OCI-LY7 (cell line): ENCODE measurements around the gene TECTB. TPM values are rescaled to one million over a fixed set of nuclear protein-coding genes. Genes with fewer than 3 reads are reported as not detected.

Experiments
- BruUV-seq: library from RNA; stranded (reverse); fragments of 400-500 nt; replicated peaks from 2 replicates; lab custom pipeline; 2021; lab: Mats Ljungman, UMichigan
- CTCF ChIA-PET: fragments of 300-600 bp; sonication (Branson Sonifier 250); formaldehyde crosslinking; loops from one replicate; lab custom pipeline; 2022; ENCODE audit warnings: antibody characterized with exemption; ENCODE audit not compliant: unreplicated experiment; lab: Charles Lee
- POLR2A ChIA-PET: fragments of 300-600 bp; sonication (Branson Sonifier 250); formaldehyde crosslinking; loops from one replicate; lab custom pipeline; 2022; ENCODE audit warnings: antibody characterized with exemption; lab: Charles Lee
- DNase-seq: peaks from one replicate; pipeline ENCODE4 v3.0.0-alpha.2; 2015; ENCODE audit warnings: low spot score
- H2AFZ ChIP-seq: fragments of 200-600 bp; sonication (generic), shearing (Covaris generic); 2 replicates; pipeline ENCODE4 v1.6.1; 2014; ENCODE audit warnings: mild to moderate bottlenecking, antibody characterized with exemption, low read length, moderate library complexity
- H3K27ac ChIP-seq: fragments of 200-600 bp; sonication (generic); 2 replicates; pipeline ENCODE4 v1.5.1; 2014; ENCODE audit warnings: mixed run types, low read depth, mild to moderate bottlenecking, moderate library complexity, low read length, inconsistent platforms; ENCODE audit not compliant: poor library complexity, severe bottlenecking
- H3K36me3 ChIP-seq: fragments of 200-600 bp; sonication (generic); 2 replicates; pipeline ENCODE4 v1.6.1; 2014; ENCODE audit warnings: mild to moderate bottlenecking, antibody characterized with exemption, low read length, moderate library complexity, mixed read lengths; ENCODE audit not compliant: insufficient read depth
- H3K4me1 ChIP-seq: fragments of 200-600 bp; sonication (generic); 2 replicates; pipeline ENCODE4 v1.5.1; 2014; ENCODE audit warnings: mild to moderate bottlenecking, low read length; ENCODE audit not compliant: insufficient read depth, poor library complexity, severe bottlenecking
- H3K4me2 ChIP-seq: fragments of 200-600 bp; sonication (generic); 2 replicates; pipeline ENCODE4 v1.6.1; 2014; ENCODE audit warnings: mild to moderate bottlenecking, low read length
- H3K4me3 ChIP-seq: fragments of 200-600 bp; sonication (generic); 2 replicates; pipeline ENCODE4 v1.5.1; 2014; ENCODE audit warnings: mild to moderate bottlenecking, low read depth, low read length; ENCODE audit not compliant: poor library complexity, severe bottlenecking
- H3K79me2 ChIP-seq: fragments of 200-600 bp; sonication (generic); 2 replicates; pipeline ENCODE4 v1.6.1; 2016; ENCODE audit warnings: low read depth, mild to moderate bottlenecking, low read length, moderate library complexity, mixed read lengths; ENCODE audit not compliant: insufficient read depth
- H3K9me2 ChIP-seq: fragments of 200-600 bp; sonication (generic); 2 replicates; pipeline ENCODE4 v1.6.1; 2016; ENCODE audit warnings: mild to moderate bottlenecking, low read length, mixed read lengths; ENCODE audit not compliant: insufficient read depth
- H3K9me3 ChIP-seq: fragments of 200-600 bp; sonication (generic); 2 replicates; pipeline ENCODE4 v1.6.1; 2014; ENCODE audit warnings: mild to moderate bottlenecking, mixed run types, low read length, mixed read lengths
- H4K20me1 ChIP-seq: fragments of 200-600 bp; sonication (generic); 2 replicates; pipeline ENCODE4 v1.6.1; 2014; ENCODE audit warnings: mild to moderate bottlenecking, antibody characterized with exemption, low read length, moderate library complexity, mixed read lengths; ENCODE audit not compliant: insufficient read depth
- EZH2phosphoT487 ChIP-seq: fragments of 200-600 bp; sonication (generic); IDR thresholded peaks from 2 replicates; pipeline ENCODE4 v1.6.1; 2018; ENCODE audit warnings: low read depth, borderline replicate concordance, mild to moderate bottlenecking, mixed run types, antibody characterized with exemption, low read length, moderate library complexity, mixed read lengths
- intact Hi-C: fragments of 100-400 bp; cut with micrococcal nuclease; formaldehyde crosslinking; loops from one replicate; pipeline ENCODE4 v1.10.0; 2022; ENCODE audit not compliant: unreplicated experiment
- total RNA-seq, 2 experiments: library from RNA; depleted of rRNA in 1 of 2; stranded (reverse); fragments of >200 nt in 1 of 2; shearing (Covaris generic) in 1 of 2; gene quantifications; 2 replicates each; pipeline ENCODE4 v1.2.3, GENCODE V29; 2014 to 2022
- TF ChIP-seq, protein P1 (sequence below): fragments of 200-600 bp; sonication (generic); conservative IDR thresholded peaks from 2 replicates; pipeline ENCODE4 v1.5.1; 2014; ENCODE audit warnings: mild to moderate bottlenecking, antibody characterized with exemption, low read length, moderate library complexity, mixed read lengths

The TECTB gene
- total RNA-seq, 2 experiments from 2014 or later, result not detected

DNA sequence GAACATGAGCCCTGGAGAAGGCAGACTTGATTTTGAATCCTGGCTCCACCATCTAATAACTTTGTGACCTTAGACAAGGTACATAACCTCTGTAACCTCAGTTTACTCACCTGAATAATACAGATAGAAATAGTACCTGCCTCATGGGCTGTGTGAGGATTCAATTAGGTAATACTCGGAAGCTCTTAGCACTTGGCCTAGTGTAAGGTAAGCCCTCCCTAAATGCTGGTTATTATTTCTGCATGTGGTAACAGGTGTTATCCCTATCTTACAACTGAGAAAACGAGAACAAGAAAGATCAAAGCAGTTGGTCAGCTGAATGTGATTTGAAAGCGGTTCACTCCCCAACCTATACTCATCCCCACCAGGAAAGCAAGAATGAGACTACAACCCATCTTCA, 62.0 kb downstream of the TECTB start:
- no peaks in the 10 kb centered on the region for H3K9me3 ChIP-seq
- no peaks in the 10 kb centered on the region for H3K9me2 ChIP-seq
- DNase-seq, result no peak
- no peak for TF ChIP-seq EZH2phosphoT487
- TF ChIP-seq, protein P1, sequence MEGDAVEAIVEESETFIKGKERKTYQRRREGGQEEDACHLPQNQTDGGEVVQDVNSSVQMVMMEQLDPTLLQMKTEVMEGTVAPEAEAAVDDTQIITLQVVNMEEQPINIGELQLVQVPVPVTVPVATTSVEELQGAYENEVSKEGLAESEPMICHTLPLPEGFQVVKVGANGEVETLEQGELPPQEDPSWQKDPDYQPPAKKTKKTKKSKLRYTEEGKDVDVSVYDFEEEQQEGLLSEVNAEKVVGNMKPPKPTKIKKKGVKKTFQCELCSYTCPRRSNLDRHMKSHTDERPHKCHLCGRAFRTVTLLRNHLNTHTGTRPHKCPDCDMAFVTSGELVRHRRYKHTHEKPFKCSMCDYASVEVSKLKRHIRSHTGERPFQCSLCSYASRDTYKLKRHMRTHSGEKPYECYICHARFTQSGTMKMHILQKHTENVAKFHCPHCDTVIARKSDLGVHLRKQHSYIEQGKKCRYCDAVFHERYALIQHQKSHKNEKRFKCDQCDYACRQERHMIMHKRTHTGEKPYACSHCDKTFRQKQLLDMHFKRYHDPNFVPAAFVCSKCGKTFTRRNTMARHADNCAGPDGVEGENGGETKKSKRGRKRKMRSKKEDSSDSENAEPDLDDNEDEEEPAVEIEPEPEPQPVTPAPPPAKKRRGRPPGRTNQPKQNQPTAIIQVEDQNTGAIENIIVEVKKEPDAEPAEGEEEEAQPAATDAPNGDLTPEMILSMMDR, result no peak
- H3K79me2 ChIP-seq, result no peaks in the 10 kb centered on the region
- CTCF ChIA-PET, result no interaction called here
- no peak overlapping the region for H2AFZ ChIP-seq
- no peaks in the 10 kb centered on the region for H4K20me1 ChIP-seq
- no peak overlapping the region for H3K27ac ChIP-seq
- no peaks in the 10 kb centered on the region for H3K4me1 ChIP-seq
- POLR2A ChIA-PET, result no interaction called here
- no peaks in the 10 kb centered on the region for H3K36me3 ChIP-seq
- intact Hi-C loops, result no loop called here
- no peak overlapping the region for H3K4me3 ChIP-seq
- BruUV-seq, result no TSS peak
- no peak overlapping the region for H3K4me2 ChIP-seq

DNA sequence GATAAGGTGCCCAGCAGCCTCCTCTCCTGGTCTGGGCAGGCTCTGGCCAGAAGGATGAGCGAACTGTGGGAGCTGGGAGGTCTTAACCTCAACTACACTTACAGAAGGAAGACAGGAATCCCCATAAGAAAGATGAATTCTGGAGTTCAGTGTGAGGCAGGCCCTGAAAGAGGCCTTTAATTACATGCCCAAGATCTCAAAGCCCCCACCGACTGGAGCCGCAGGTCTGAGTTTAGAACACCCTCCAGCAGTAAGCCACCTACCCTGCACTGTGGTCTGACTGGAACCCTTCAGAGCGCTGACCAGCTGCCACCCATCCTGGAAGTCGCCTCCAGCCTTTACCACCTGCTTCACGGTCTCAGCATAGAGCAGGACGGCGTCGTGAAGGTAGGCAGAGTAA, 62.5 kb downstream of the TECTB start:
- no peak overlapping the region for H2AFZ ChIP-seq
- H3K36me3 ChIP-seq, result no peaks in the 10 kb centered on the region
- H3K4me2 ChIP-seq, result no peak overlapping the region
- no TSS peak for BruUV-seq
- H3K4me3 ChIP-seq, result no peak overlapping the region
- no peaks in the 10 kb centered on the region for H3K9me2 ChIP-seq
- TF ChIP-seq, protein P1, result no peak
- no peak for TF ChIP-seq EZH2phosphoT487
- H3K4me1 ChIP-seq, result no peaks in the 10 kb centered on the region
- DNase-seq, result no peak
- H3K9me3 ChIP-seq, result no peaks in the 10 kb centered on the region
- no peaks in the 10 kb centered on the region for H3K79me2 ChIP-seq
- CTCF ChIA-PET, result no interaction called here
- intact Hi-C loops, result no loop called here
- no peak overlapping the region for H3K27ac ChIP-seq
- H4K20me1 ChIP-seq, result no peaks in the 10 kb centered on the region
- POLR2A ChIA-PET, result no interaction called here

DNA sequence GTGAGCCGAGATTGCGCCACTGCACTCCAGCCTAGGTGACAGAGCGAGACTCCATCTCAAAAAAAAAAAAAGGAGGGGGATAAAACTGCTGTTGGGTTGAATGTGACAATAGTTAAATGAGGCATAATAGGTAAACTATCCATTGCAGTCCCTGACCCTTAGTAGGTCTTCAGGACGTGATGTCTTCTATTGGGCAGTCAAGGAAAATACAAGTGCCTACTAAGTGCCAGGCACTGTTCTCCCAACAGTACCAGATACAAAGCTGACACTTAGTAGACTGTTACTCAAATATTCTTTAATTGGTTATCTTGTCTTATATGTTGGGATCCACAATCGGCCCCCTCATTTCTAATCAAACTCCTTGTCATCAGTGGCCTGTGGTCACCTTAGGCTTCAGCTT, 63.6 kb downstream of the TECTB start:
- DNase-seq, result no peak
- BruUV-seq, result no TSS peak

More for the DNA sequence above, 63.6 kb downstream of the TECTB start:
- CTCF ChIA-PET, result no interaction called here
- Histone ChIP-seq H2AFZ (no peak overlapping the region), H3K4me1 (no peaks in the 10 kb centered on the region), H3K4me3 (no peak overlapping the region), H3K9me3 (no peaks in the 10 kb centered on the region), H3K79me2 (no peaks in the 10 kb centered on the region), H4K20me1 (no peaks in the 10 kb centered on the region), H3K36me3 (no peaks in the 10 kb centered on the region), H3K27ac (no peak overlapping the region), H3K9me2 (no peaks in the 10 kb centered on the region), H3K4me2 (no peak overlapping the region)
- intact Hi-C loops, result no loop called here
- POLR2A ChIA-PET, result no interaction called here
- TF ChIP-seq, protein P1, result no peak
- no peak for TF ChIP-seq EZH2phosphoT487
